RCC 7860 (cell line): ENCODE results near the gene RBM17.
"Not testable (repeated sequence)": the region's sequence is repeated elsewhere in the genome, so short reads cannot be mapped to it uniquely, and the experiment has no call there.

ENCODE experiments used
- DNase-seq: peaks from one replicate; pipeline ENCODE4 v3.0.0-alpha.2; 2015; ENCODE audit warnings: low spot score
- FAIRE-seq: peaks from 2 replicates; lab custom pipeline; 2012; peaks lifted over from hg19 to GRCh38; lab: Jason Lieb, UNC

RBM17 gene

DNA sequence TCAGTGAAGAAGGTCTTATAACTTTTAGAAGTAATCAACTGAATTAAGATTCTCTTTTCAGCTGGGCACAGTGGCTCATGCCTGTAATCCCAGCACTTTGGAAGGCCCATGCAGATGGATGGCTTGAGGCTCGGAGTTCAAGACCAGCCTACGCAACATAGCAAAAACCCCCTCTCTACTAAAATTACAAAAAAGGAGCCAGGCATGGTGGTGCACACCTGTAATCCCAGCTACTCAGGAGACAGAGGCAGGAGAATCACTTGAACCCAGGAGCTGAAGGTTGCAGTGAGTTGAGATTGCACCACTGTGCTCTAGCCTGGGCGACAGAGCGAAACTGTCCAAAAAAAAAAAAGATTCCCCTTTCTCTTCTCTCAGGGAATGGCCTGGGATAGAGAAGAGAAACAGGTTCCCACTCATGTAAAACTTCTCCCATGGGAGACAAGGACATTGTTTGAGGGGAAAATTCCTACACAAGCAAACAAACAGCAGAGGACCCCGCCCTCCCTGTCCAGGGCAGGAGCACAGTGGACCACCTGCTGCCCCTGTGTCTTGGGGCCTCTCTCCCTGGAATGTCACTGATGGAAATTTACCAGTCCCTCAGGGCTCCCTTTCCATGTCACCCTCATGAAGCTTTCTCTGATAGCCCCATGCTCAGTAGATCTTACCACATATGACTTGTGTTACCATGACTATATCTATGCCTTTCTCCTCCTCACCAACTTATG lies 32.3 kb upstream of the RBM17 start:
- FAIRE-seq: no peak

DNA sequence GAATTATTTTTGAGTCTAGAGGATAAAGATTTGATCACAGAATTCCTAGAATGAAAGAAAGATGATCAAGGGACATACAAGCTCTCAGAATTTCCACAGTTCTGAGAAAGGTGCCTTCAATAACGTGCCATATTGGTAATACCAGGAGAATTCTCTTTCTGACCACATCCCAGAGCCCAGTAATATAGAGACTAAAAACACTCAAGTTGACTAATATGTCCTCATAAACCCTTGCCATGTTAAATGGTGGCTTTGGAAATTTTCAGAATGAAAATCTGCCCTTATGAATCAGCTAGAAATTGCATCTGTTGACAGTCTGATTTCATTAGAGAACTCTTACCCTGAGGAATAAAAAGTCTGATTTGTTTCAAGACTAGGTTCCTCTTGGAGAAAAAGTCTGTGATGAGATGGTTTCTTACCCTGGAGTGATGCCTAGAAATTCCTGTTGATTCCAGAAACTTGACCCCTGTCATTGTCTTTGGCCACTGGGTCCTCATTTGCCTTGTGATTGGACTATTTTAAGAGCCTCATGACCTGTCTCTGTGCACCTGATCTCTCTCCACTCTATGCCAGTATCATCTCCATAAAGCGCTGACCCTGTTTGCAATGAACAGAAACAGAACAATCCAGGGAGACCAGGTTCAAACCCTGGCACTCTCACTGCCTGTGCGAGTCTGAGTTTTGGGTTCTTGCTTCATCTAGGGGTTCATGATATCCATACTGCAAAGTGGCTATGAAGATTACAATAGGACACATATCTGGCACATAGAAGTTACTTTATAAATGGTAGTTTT lies 30.0 kb upstream of the RBM17 start:
- FAIRE-seq (no peak), DNase-seq (no peak)

More for the DNA sequence above, 32.3 kb upstream of the RBM17 start:
- no peak for DNase-seq

DNA sequence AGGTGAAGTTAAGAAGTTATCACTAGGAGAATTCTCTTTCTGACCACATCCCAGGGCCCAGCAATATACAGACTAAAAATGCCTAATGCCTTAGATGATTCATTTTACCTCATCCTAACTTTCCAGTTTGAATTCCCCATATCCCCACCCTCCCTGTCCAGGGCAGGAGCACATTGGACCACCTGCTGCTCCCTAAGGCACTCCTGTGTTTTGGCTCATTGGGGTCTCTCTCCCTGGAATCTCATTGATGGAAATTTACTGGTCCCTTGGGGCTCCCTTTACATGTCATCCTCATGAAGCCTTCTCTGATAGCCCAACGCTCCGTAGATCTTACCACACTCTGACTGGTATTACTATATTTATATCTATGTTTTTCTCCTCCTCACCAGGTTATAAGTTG lies 29.3 kb upstream of the RBM17 start:
- FAIRE-seq (no peak), DNase-seq (no peak)

DNA sequence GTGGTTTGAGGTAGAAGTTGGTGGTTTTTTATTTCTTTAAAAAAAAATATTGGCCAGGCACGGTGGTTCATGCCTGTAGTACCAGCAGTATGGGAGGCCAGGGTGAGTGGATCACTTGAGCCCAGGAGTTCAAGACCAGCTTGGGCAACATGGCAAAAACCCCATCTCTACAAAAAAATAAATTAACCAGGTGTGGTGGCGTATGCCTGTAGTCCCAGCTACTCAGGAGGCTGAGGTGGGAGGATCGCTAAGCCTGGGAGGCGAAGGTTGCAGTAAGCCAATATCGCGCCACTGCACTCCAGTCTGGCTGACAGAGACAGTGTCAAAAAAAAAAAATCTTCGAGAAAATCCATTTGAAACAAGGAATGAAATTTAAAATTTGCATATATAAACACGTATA lies 27.8 kb upstream of the RBM17 start:
- no peak for FAIRE-seq
- no peak for DNase-seq

DNA sequence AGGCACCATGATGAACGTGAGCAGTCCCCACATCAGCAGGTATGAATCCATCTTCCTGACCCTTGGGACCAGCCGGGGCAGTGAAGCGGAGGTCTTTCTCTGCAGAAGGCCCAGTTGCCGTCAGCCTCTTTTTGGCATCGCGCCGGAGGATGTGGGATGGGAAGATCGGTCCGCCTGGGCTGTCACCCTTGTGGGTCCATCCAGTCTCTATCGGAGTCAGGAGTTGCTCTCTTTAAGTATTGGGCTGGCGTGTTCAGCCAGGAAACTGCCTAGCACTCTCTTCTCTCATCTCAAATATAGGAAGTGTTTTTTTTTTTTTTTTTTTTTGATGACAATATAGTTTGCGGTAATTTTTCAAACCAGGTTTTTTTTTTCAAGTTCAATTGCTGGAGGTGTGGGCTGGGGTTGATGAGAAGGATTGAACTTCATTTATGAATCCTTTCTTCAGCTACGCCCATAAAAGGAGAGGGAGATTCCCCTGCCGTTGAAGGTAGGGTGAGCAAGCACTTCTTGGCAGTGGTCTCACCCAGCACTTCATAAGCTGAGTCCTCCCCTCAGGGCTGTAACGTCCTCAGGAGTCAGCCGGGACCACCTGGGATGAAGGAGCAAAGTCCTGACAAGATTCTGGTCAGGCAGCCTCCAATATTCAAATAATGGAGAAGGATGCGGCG lies 26.6 kb upstream of the RBM17 start, which contains the start of gene IL2RA:
Gene IL2RA (minus strand): TSS at position 267 of the 671 bp plus-strand sequence. CDS start 216 bp downstream, at position 51.
- DNase-seq (no peak), FAIRE-seq (no peak)

DNA sequence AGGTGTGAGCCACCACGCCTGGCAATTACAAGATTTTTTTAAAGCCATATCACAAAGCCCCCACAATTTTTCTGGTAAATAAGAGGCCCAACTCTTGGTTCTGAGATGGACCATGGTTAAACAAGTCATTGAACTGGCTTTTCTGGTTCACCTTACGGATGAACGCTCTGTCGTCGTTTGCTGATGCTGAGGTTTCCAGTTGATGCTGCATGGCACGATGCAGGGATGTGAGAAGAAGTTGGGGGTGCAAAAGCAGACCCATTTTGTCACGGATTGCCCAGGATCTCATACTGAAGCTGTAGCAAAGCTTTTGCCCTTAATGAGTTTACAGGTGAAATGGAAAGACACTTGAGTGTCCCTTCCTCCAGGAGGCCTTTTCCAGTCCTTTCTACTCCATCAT lies 24.7 kb upstream of the RBM17 start:
- FAIRE-seq (no peak), DNase-seq (no peak)

DNA sequence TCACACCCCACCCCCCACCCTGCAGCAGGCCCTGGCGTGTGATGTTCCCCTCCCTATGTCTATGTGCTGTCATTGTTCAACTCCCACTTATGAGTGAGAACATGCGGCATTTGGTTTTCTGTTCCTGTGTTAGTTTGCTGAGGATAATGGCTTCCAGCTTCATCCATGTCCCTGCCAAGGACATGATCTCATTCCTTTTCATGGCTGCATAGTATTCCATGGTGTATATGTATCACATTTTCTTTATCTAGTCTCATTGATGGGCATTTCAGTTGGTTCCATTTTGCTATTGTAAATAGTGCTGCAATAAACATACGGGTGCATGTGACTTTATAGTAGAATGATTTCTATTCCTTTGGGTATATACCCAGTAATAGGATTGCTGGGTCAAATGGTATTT lies 24.1 kb upstream of the RBM17 start:
- not testable (repeated sequence) for FAIRE-seq, DNase-seq

DNA sequence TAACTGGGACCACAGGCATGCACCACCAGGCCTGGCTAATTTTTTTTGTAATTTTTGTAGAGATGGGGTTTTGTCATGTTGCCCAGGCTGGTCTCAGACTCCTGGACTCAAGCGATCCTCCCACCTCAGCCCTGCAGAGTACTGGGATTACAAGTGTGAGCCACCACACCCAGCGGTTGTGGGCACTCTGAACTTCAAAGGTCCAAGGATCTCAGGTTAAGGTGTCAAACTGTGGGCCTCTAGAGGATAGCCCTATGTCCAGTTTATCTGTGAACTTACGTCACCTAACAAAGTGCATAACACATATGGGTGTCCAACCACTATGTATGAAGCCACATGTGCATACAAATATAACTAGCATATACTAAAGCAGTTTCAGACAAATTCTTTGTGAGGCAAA lies 23.4 kb upstream of the RBM17 start:
- DNase-seq (no peak), FAIRE-seq (no peak)

DNA sequence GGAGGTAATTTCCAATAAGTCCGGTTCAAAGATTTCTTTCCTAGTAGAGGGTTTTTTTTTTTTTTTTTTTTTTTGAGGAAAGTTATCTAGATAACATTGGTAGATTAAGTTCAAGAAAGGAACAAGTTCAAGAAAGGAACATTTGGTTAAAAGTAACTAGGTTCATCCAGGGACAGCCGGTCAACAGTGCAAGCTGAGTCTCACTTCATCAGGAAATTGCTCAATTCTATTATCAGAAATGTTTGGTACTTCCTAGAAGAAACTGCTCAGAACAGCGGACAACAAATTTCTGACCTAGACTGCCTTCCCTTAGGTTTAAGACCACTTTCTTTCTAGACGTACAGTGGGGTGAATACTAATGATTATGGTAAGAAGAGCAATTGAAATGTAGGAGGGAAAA lies 23.0 kb upstream of the RBM17 start:
- DNase-seq (no peak), FAIRE-seq (no peak)

DNA sequence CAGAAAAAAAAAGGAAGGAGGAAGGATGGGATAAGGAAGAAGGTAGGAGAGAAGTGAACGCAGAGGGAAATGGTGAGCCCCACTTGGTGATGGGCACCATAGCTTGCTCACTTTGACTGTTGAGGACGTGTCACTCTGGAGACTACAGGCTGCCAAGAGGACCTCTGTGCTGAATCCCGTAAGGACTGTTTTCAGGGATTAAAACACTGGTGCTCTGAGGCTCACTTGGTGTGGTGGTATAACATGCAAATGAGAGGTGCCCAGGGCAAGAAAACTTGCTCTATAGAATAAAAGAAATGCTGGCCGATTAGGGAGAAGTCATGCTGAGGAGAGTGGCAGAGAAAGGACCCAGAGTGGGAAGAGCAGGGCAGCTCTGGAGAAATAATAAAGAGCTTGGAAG lies 21.4 kb upstream of the RBM17 start:
- DNase-seq (no peak), FAIRE-seq (no peak)

DNA sequence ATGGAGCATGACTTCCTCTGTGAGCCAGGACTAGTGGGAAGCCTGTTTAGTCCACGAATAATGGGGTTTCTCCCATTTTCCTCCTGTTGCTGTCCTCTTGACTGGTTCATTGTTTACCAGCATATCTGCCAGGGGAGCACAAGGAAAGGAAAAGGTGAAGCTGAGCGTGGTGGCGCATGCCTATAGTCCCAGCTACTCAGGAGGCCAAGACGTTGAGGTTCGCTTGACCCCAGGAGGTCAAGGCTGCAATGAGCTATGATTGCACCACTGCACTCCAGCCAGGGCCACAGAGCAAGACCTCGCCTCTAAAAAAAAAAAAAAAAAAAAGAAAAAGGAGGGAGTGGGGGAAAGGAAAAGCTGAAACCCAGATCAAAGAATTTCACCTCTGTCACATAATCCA lies 20.8 kb upstream of the RBM17 start:
- no peak for FAIRE-seq
- no peak for DNase-seq

DNA sequence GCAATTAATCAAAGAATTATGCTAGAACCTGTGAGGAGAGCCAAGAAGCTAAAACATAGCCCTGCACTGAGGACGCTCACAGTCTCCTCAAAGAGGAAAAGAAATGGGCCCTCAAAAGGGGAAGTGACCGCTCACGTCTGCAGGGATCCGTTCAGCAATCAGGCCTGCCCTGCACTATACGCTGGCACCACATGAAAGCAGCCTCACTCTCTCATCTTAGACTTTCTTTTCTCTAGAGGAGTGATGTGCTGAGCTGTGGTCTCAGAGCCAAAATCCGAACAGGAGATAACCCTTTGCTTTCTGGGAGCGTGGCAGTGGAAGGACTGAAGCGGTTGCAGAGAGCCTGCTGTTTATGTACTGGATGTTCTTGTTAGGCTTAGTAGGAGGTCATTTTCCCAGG lies 20.4 kb upstream of the RBM17 start:
- FAIRE-seq: no peak

DNA sequence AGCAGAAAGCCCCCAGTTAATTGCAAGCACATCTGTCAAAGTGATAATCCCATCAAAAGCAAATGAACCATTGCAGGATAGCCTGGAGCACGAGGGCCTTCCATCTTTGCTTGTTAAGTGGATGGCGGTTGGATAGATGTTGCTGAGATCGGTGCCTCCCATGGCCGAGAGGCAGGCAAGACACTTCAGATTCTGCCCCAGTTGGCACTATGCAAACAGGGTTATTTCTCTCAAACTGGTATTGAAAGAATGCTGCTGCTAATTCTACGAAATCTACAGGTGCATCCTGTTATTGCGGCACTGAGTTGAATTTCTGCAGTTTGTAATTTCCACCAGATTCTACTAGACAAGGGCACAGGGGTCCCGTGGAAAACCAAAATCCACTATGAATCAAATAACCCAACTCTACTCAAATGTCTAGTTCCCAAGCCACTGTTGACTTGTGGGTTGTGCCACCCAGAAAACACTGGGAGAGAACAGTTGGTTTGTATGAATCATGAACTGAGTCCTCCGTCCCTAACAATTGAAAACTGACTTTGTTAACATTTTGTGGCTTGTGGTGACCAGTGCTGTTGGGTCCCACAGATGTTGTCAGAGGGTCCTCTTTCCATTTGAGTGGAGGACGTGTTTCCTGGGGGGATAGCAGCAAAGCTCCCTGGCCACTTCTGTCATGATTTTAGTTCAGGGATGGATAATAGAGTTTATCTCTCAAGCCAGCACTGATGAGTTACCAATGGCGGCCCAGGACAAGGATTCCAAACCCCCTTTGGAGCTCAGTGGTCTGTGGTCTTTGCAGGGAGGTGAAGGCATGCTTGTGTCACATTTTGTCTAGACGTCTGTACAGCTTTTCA lies 19.5 kb upstream of the RBM17 start:
- FAIRE-seq (no peak), DNase-seq (no peak)

More for the DNA sequence above, 20.4 kb upstream of the RBM17 start:
- no peak for DNase-seq

DNA sequence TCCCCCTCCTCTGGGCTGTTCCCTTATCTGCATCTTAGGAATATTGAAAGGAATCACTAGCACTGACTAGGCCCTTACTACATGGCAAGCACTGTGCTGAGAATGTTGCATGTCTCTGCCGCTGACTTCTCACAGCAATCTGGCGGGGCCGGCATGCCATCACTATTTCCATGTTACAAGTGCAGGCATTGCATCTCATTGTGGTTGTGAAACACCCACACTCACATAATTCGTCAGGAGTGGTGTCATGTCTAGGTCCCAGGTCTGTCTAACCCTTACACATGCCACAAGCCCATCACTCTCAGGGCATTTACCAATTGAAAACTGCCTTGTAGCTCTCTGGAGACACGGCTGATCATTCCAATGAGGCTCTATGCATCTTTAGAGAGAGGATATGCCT lies 18.2 kb upstream of the RBM17 start:
- DNase-seq (no peak), FAIRE-seq (no peak)

DNA sequence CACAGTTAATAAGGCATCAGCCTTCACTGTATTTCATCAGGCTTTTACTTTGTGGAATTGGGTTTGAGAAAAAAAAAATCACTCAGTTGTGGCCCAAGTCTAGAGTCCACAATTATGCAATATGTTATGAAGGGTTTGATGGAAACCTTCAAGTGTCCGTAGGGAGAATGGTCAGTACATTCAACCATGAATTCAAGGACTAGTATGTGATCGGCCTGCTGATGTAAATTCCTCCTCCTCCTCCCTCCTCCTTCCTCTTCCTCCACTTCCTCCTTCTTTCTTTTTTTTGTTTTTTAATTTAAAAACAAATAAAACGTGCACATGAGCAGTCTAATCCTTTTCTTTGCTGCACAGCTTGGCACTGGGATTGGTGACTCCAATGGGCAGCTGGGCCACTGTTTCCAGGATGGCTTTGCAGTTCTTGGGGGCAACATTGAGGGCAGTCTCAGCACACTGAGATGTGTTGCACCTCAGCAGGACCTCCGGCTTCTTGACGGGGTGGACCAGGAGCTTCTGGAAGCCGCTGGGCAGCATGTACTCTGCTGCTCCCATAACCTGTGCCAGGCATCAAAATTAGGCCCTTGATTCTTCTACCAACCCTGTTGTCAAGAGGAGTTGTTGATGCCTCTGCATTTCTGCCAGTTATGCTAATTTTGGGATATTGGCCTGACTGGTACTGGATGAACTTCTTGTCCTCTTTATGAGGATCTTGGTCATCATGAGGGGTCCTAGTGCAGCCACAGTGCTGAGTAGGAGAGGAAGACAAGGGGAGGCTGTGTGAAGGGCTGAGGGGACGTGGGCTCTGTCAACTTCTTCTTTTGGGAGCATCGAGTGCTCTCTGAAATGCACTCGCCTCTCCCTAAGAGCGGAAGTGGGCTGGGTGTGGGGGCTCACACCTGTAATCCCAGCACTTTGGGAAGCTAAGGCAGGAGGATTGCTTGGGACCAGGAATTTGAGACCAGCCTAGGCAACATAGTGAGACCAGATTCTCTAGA lies 17.4 kb upstream of the RBM17 start:
- DNase-seq: no peak
- no peak for FAIRE-seq

DNA sequence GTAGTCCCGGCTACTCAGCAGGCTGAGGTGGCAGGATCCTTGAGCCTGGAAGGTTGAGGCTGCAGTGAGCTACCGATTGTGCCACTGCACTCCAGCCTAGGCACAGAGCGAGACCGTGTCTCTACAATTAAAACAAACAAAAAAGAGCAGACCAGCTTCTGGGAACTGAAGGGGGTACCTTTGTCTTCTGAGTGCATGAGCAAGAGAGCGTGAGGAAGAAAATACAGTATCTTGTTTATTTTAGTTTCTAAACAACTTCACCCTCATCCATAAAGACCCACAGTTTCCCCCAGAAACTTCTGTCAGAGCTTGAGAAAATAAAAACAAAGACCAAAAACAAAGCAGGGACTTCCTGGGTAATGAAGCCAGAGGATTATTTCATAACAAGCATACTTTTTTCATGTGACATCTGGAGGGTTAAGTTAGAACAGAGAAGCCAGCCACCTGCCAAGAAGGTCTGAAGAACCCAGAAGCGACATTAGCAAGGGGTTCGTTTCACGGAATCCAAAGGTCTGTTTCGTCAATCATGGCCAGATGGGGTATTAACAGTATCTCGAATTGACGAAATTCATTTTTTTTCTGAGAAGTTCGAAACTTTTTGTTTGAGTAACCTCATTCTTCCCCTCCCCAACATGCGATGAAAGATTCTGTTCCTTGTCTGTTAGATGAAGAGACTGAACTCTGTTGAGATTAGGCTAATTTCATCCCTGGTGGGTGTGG lies 16.5 kb upstream of the RBM17 start:
- DNase-seq (no peak), FAIRE-seq (no peak)

DNA sequence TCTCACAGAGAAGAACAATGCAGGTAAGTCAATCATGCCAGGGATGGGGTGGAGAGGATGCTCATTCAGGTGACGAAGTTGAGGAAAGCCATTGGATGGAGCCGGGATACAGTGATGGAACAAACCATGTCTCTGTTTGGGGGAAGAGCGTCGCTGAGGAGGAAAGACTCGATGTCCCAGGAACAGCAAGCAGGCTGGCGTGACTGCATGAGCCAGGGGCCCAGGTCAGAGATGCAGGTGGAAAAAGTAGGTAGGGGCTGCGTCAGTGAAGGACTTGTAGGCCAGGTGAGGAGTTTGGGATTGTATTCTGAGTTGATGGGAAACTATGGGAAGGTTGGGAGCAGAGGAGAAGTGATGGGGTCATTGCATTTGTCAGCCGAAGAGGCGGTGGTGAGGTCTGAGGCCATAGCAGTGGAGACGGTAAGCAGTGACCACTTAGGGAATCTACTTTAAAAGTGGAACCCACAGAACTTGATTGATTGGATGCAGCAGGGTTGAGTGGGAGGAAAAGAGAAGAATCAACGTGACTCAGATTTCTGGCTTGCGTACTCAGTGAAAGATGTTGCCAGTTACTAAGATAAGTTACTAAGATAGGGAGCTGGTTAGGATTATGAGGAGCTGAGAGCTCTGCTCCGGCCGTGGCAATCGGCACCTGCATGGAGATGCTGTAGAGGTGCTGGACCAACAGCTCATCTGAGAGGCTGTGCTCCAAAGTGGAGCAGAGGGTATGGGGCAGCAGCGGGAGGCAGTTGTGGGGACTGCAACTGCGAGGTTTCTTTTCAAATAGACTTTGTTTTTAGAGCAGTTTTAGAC lies 14.1 kb upstream of the RBM17 start:
- DNase-seq: no peak
- FAIRE-seq: no peak

DNA sequence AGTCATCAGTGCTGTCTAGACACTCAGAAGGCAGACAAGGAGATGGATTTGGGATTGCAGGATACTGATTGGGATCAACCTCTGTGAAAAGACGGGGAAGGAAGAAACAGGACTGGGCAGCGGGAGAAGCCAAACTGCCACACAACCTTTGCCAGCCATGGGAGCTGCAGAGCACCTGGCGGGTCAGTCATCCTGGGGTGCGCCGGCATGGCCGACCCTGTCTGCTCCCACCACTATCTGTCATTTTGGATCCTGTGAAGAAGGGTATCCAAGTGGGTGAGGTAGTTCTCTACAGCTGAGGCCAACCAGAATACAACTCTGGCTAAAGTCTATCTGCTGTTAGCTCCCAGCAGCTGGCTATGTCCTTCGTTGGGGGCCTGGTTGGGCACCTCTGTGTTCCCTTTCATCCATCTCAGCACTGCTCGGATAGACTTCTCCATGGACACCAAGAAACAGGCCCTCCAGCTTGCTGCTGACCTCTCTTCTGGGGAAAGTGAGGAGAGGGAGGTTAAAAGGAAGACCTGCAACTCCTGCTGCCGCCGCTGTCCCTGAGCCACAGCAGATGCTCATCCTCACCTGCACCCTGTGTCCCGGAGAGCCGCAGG lies 11.7 kb upstream of the RBM17 start:
- no peak for DNase-seq
- FAIRE-seq: no peak
